Stimulated activated CD8-positive, alpha-beta memory T cell treated with anti-CD3 and anti-CD28 coated beads, Interleukin-2, amount 100 ng/mL, for 1 hour (primary cell): ENCODE results near the gene ACTR2.
A peak's percentile ranks its signal among the peaks of the same experiment; 100 is the strongest.
"Not testable (repeated sequence)": the region's sequence is repeated elsewhere in the genome, so short reads cannot be mapped to it uniquely, and the experiment has no call there.

ENCODE experiments used
- DNase-seq, 2 donors: peaks; one replicate each; pipeline ENCODE4 v3.0.0-alpha.2; 2020; ENCODE audit warnings: low read depth in 2 of 2

The ACTR2 gene

DNA sequence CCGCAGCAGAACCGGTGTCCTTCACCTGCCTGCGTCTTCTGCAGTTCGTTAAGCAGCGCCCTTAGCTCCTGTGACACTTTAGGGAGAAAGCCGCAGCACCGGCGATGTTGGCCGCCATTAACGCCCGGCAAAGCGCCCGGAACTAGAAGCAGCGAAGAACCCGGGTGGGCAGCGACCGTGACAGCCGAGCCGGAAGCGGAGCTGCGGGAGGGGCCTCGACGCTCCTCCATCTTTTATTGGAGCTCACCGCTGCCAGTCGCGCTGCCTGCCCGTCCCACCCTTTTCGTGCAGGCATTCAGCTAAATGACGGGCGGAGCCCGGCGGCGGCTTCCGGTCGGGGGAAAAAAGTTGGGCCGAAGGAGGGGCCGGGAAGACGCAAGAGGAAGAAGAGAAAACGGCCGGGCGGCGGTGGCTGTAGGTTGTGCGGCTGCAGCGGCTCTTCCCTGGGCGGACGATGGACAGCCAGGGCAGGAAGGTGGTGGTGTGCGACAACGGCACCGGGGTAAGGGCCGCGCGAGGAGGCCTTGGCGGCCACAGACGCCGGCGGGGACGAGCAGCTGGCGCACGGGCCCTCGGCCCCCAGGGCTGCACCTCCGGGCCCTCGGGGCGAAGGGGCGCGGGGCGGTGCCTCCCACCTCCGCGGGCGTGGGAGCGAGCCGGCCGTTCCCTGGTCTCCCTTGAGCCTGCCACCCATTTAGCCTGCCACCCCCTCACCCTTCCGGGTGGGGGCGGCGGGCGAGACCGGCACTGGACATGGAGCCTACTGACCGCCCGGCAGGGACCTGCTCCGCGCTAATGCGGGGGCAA lies at the start of gene ACTR2:
TSS of gene ACTR2 (plus strand) at position 376 of the 807 bp plus-strand sequence. CDS start at position 455, 79 bp downstream.
- peak; percentile 84 to 88 for DNase-seq

- DNase-seq = no peak
Observed at GRCh38 chr2:65182570-65182969, 45.1 kb upstream of the ACTR2 start.

DNA sequence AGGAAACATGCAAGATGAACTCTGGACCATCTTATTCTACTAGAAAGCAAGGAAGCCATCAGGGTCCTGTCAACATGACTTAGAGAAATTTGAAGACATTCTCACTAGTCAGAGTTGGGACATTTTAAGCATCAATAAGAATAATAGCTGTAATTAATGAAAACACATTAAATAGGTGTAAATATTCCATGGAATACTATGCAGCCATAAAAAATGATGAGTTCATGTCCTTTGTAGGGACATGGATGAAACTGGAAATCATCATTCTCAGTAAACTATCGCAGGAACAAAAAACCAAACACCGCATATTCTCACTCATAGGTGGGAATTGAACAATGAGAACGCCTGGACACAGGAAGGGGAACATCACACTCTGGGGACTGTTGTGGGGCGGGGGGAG lies 44.2 kb upstream of the ACTR2 start:
- DNase-seq = not testable (repeated sequence)

DNA sequence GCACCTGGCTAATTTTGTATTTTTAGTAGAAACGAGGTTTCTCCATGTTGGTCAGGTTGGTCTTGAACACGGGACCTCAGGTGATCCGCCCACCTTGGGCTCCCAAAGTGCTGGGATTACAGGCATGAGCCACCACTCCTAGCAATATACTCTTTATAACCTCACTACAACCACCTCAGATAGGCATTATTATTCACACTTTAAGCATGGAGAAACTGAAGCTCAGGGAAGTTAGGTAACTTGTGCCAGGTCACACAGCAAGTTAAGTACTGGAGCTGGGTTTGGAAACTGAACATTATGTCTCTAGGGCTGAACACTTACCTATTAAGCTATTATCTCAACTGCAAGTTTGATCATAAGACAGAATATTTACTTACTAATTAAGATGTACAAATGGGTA lies 42.6 kb upstream of the ACTR2 start:
- DNase-seq = no peak

- DNase-seq = no peak
Observed at GRCh38 chr2:65186093-65186868, 41.4 kb upstream of the ACTR2 start.

DNA sequence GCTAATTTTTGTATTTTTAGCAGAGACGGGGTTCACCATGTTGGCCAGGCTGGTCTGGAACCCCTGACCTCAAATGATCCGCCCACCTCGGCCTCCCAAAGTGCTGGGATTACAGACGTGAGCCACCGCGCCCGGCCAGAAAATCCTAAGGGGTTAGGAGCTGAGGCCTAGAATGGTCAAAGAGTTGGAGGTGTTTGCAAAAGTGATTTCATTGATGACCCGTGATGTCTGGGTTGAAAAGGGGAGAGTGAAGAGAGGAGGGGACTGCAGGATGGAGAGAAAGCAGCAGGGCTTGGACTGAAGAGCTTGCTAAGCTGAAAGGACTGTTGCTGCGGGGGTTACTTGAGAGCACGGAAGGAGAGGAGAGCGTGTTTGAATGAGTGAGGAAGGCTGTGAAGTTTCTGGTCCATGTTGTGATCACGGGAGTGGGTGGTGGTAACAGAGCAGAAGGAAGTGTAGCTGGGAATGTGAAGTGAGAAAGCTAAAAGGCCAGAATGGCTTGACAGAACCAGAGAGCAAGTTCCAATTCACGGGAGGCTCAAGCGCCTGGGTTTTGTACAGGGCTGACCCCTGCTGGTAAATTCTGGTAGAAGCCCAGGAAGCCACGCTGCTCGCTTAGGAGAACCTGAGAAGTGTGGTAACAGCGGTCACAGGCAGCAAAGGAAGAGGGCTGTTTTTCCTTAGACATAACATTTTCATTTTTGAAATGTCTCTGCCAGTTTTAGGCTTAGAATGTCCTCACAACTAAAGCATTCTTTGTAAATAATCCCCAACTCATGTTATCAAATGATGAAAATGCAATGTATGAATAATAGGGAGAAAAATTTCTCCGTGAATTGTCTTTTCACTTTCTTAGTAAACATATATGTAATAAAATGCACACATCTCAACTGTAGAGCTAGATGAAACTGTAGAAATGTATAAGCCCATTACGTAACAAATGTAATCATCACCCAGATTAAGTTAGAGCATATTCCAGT lies 40.5 kb upstream of the ACTR2 start:
- DNase-seq = peak; percentile 10 to 34

GRCh38 chr2:65193446-65193845 lies 34.2 kb upstream of the ACTR2 start:
- no peak for DNase-seq

DNA sequence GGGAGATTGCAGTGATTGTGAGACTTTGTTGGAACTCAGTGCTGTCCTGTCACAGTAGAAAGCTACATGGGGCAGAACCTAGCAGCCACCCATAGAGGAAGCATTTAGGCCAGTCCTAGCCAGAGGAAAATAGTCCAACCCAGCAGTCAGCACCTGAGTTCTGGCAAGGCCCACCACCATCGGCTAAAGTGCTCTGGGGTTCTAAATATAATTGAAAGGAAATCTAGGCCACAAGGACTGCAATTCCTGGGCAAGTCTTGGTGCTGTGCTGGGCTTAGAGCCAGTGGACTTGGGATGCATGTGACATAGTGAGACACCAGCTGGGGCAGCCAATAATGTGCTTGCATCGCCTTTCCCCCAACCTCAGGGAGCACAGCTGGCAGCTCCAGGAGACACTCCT lies 28.9 kb upstream of the ACTR2 start:
- DNase-seq = no peak

DNA sequence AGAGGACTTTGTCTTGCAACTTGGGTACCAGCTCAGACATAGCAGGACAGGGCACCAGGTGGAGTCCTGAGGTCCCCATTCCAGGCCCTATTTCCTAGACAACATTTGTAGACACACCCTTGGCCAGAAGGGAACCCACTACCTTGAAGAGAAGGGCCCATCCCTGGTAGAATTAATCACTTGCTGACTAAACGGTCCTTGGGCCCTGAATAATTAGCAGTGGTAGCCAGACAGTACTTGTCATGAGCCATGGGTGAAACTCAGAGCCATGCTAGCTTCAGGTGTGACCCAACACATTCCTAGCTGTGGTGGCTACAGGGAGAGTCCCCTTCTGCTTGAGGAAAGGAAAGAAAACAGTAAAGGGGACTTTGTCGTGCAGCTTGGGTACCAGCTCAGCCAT lies 28.5 kb upstream of the ACTR2 start:
- DNase-seq = no peak

DNA sequence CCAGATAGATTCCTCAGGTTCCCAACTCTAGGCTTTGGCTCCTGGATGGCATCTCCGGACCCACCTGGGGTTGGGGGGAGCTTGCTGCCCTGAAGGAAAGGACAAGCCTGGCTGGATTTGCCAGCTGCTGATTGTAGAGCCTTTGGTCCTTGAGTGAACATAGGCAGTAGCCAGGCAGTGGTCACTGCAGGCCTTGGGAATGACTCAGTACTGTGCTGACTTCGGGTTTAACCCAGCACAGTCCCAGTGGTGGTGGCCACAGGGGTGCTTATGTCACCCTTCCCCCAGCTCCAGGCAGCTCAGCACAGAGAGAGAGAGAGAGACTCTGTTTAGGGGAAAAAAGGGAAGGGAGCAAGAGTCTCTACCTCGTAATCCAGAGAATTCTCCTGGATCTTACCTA lies 27.7 kb upstream of the ACTR2 start:
- DNase-seq = no peak

GRCh38 chr2:65204461-65205210 lies 23.0 kb upstream of the ACTR2 start:
- no peak for DNase-seq

- DNase-seq = no peak
Observed at GRCh38 chr2:65212115-65212514, 15.5 kb upstream of the ACTR2 start.

DNA sequence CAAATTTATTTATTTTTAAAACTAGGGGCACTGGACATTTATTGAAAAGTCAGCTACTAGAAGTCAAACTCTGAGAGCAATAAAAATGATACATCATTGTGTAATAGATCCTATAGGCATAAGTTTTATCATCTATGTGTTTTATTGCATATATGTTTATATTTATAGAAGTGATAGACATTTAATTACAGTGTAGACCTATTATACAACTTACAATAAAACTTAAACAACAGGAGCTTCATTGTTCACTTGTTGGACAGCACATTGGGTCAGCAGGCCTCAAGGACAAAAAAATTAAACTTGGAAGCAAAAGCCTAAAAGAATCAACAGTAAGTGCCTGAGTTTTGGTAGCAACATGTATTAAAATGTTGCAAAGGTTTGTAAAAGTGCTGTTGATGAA lies 15.0 kb upstream of the ACTR2 start:
- no peak for DNase-seq

DNA sequence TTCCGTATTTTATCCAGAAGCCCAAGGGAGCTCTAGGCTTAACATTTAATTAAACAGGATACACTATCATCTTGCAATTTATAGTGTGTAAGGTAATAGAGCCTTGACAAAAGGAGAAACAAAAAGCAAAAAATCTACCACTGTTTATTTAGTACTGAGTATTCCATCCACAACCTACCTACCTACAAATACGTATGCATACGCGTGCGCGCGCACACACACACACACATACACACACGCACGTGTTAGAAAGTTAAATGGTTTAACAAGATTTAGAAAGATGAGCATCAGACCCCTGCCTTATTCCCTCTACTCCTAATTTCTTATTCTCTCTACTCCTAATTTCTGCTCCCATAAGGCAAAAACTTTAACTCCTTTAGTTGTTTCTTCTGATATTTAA lies 14.6 kb upstream of the ACTR2 start:
- DNase-seq = no peak

DNA sequence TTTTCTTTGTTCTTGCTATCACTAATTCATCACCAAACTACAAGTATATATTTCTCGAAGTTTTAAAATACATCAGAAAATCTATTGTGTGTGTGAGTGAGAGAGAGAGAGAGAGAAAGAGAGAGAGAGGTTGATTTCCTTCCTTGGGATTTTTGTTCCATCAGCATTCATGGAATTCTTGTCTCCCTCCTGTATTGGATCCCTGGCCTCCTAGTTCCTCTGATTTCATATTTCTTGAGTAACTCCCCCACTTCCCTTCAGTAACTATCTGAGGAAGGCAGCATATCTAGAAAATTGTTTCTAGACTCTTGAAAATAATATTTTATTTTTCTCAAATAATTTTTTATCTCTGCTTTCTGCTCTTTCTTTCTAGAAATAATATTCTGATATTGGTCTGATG lies 13.3 kb upstream of the ACTR2 start:
- no peak for DNase-seq

DNA sequence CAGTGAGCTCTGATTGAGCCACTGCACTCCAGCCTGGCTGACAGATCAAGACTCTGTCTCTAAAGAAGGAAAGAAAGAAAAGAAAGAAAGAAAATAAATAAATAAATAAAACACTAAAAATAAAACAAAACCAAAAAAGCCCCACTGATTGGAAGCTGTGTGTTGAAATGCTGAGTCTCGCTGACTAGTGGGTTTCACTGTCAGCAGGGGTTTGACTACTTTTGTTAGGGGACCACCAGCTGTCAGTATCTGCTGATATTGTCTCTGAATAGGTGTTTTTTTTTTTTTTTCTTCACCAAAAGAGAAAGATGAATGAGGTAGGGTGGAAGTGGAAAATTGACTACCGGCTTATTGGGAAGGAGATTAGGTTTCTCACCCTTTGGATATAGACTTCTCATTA lies 12.8 kb upstream of the ACTR2 start:
- DNase-seq = no peak

DNA sequence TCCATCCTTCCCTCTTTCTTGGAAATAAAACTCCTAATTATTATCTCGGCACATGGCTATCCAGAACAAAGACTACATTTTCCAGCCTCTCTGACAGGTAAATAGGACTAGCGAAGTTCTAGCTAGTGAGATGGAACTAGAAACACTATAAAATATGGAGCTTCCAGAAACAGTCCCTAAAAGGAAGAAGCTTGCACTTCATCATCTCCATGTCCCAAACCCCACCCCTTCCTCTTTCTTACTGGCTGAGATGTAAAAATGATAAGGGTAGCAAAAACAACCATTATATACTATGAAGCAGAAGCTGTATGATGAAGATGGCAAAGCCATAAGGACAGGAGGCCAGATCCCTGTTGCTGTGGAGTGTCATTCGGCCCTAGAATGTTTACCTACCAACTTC lies 11.7 kb upstream of the ACTR2 start:
- no peak for DNase-seq

- no peak for DNase-seq
Observed at GRCh38 chr2:65220432-65221131, 7.0 kb upstream of the ACTR2 start.

DNA sequence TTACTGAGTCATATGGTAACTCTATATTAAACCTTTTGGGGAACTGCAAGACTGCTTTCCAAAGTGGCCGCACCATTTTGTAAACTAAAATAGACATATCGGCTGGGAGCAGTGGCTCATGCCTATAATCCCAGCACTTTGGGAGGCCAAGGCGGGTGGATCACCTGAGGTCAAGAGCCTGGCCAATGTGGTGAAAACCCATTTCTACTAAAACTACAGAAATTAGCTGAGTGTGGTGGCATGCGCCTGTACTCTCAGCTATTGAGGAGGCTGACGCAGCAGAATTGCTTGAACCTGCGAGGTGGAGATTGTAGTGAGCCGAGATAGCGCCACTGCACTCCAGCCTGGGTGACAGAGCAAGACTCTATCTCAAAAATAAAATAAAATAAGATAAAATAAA lies 6.4 kb upstream of the ACTR2 start:
- not testable (repeated sequence) for DNase-seq

GRCh38 chr2:65227020-65227455 lies 593 bp upstream of the ACTR2 start:
- no peak for DNase-seq
